H9 (cell line): ENCODE data around the gene SYS1. TPM values are rescaled to one million over a fixed set of nuclear protein-coding genes. Genes with fewer than 3 reads are reported as not detected.

Experiments used
- DNase-seq: peaks from one replicate; pipeline ENCODE4 v3.0.0-alpha.2; 2017
- H2AFZ ChIP-seq: one replicate; pipeline ENCODE4 v1.6.1; 2013; ENCODE audit warnings: mild to moderate bottlenecking, low read length, control low read depth, moderate library complexity
- H2AK5ac ChIP-seq: 2 replicates; pipeline ENCODE4 v1.6.1; 2013; ENCODE audit warnings: low read length, control low read depth, mixed read lengths; ENCODE audit not compliant: insufficient read length
- H2BK120ac ChIP-seq: one replicate; pipeline ENCODE4 v1.6.1; 2013; ENCODE audit warnings: low read depth, mild to moderate bottlenecking, low read length, control low read depth, inconsistent platforms; ENCODE audit not compliant: poor library complexity, severe bottlenecking
- H2BK12ac ChIP-seq: 2 replicates; pipeline ENCODE4 v1.6.1; 2013; ENCODE audit warnings: low read length, control low read depth, mixed read lengths, low read depth; ENCODE audit not compliant: insufficient read length
- H2BK15ac ChIP-seq: 2 replicates; pipeline ENCODE4 v1.6.1; 2013; ENCODE audit warnings: low read depth, low read length, control low read depth
- H2BK20ac ChIP-seq: one replicate; pipeline ENCODE4 v1.6.1; 2013; ENCODE audit warnings: low read depth, mild to moderate bottlenecking, low read length, control low read depth, inconsistent platforms; ENCODE audit not compliant: poor library complexity, severe bottlenecking
- H2BK5ac ChIP-seq: 2 replicates; pipeline ENCODE4 v1.6.1; 2013; ENCODE audit warnings: low read length, control low read depth, mixed read lengths; ENCODE audit not compliant: insufficient read length
- H3K14ac ChIP-seq: 2 replicates; pipeline ENCODE4 v1.6.1; 2013; ENCODE audit warnings: low read length, control low read depth; ENCODE audit not compliant: insufficient read depth
- H3K18ac ChIP-seq: 2 replicates; pipeline ENCODE4 v1.6.1; 2013; ENCODE audit warnings: low read depth, mild to moderate bottlenecking, mixed read lengths, low read length, control low read depth; ENCODE audit not compliant: insufficient read length
- H3K23ac ChIP-seq: 2 replicates; pipeline ENCODE4 v1.6.1; 2013; ENCODE audit warnings: low read length, control low read depth, mixed read lengths, low read depth; ENCODE audit not compliant: insufficient read length
- H3K23me2 ChIP-seq: 2 replicates; pipeline ENCODE4 v1.6.1; 2013; ENCODE audit warnings: low read depth, mild to moderate bottlenecking, mixed read lengths, low read length, control low read depth; ENCODE audit not compliant: insufficient read length, poor library complexity, severe bottlenecking
- H3K27ac ChIP-seq: 2 replicates; pipeline ENCODE4 v1.5.1; 2013; ENCODE audit warnings: low read length, control low read depth, mixed read lengths, low read depth; ENCODE audit not compliant: insufficient read length
- H3K27me3 ChIP-seq: 2 replicates; pipeline ENCODE4 v1.6.1; 2013; ENCODE audit warnings: low read length, control low read depth, inconsistent platforms; ENCODE audit not compliant: insufficient read depth
- H3K4ac ChIP-seq: 2 replicates; pipeline ENCODE4 v1.6.1; 2013; ENCODE audit warnings: low read depth, mild to moderate bottlenecking, control low read depth, inconsistent platforms, low read length, moderate library complexity
- H3K4me1 ChIP-seq: 2 replicates; pipeline ENCODE4 v1.6.1; 2013; ENCODE audit warnings: low read length, control low read depth, inconsistent platforms; ENCODE audit not compliant: insufficient read depth
- H3K4me2 ChIP-seq: 2 replicates; pipeline ENCODE4 v1.6.1; 2013; ENCODE audit warnings: low read length, control low read depth, mixed read lengths; ENCODE audit not compliant: insufficient read length, insufficient read depth
- H3K56ac ChIP-seq: 2 replicates; pipeline ENCODE4 v1.6.1; 2013; ENCODE audit warnings: low read depth, mild to moderate bottlenecking, mixed read lengths, low read length, control low read depth; ENCODE audit not compliant: insufficient read length
- H3K79me1 ChIP-seq: 2 replicates; pipeline ENCODE4 v1.6.1; 2013; ENCODE audit warnings: low read depth, mild to moderate bottlenecking, moderate library complexity, low read length, control low read depth, inconsistent platforms; ENCODE audit not compliant: insufficient read depth, poor library complexity, severe bottlenecking
- H3K79me2 ChIP-seq: 2 replicates; pipeline ENCODE4 v1.6.1; 2013; ENCODE audit warnings: low read length, control low read depth, inconsistent platforms; ENCODE audit not compliant: insufficient read depth
- H3K9ac ChIP-seq: 2 replicates; pipeline ENCODE4 v1.6.1; 2013; ENCODE audit warnings: low read length, control low read depth, mixed read lengths; ENCODE audit not compliant: insufficient read length; ENCODE audit errors: extremely low read depth
- H3K9me3 ChIP-seq: one replicate; pipeline ENCODE4 v1.6.1; 2013; ENCODE audit warnings: low read depth, low read length, inconsistent platforms; ENCODE audit not compliant: control insufficient read depth
- H3T11ph ChIP-seq: one replicate; pipeline ENCODE4 v1.6.1; 2013; ENCODE audit warnings: mild to moderate bottlenecking, low read length, control low read depth, inconsistent platforms
- H4K20me1 ChIP-seq: one replicate; pipeline ENCODE4 v1.6.1; 2013; ENCODE audit not compliant: control insufficient read depth, insufficient read length, insufficient read depth
- H4K5ac ChIP-seq: 2 replicates; pipeline ENCODE4 v1.6.1; 2013; ENCODE audit warnings: low read depth, mild to moderate bottlenecking, mixed read lengths, low read length, control low read depth; ENCODE audit not compliant: insufficient read length
- H4K8ac ChIP-seq: replicated peaks from 2 replicates; pipeline ENCODE4 v1.6.1; 2013; ENCODE audit warnings: low read length, control low read depth, mixed read lengths, low read depth; ENCODE audit not compliant: insufficient read length
- H4K91ac ChIP-seq: 2 replicates; pipeline ENCODE4 v1.6.1; 2013; ENCODE audit warnings: low read depth, mild to moderate bottlenecking, moderate library complexity, mixed read lengths, low read length, control low read depth; ENCODE audit not compliant: insufficient read length
- H3K27ac Mint-ChIP-seq, 3 experiments: 2 replicates in 2 of 3; 3 replicates in 1 of 3; pipeline ENCODE4 v1.8.0; 2020 to 2021; ENCODE audit warnings: mixed read lengths in 3 of 3, mild to moderate bottlenecking in 1 of 3, moderate library complexity in 1 of 3
- H3K27me3 Mint-ChIP-seq: 2 replicates; pipeline ENCODE4 v1.8.0; 2021; ENCODE audit warnings: low read depth, mild to moderate bottlenecking, moderate library complexity, mixed read lengths
- H3K36me3 Mint-ChIP-seq, 3 experiments: 2 replicates in 2 of 3; 3 replicates in 1 of 3; pipeline ENCODE4 v1.8.0; 2020 to 2021; ENCODE audit warnings: low read depth in 3 of 3, mixed read lengths in 3 of 3; ENCODE audit not compliant: insufficient read depth in 1 of 3
- H3K4me1 Mint-ChIP-seq, 2 experiments: 2 replicates each; pipeline ENCODE4 v1.8.0; 2020; ENCODE audit warnings: mixed read lengths in 2 of 2
- H3K4me3 Mint-ChIP-seq, 2 experiments: 2 replicates in 1 of 2; 3 replicates in 1 of 2; pipeline ENCODE4 v1.8.0; 2020 to 2021; ENCODE audit warnings: mild to moderate bottlenecking in 2 of 2, mixed read lengths in 2 of 2, moderate library complexity in 1 of 2
- H3K9me3 Mint-ChIP-seq, 2 experiments: 2 replicates in 1 of 2; 3 replicates in 1 of 2; pipeline ENCODE4 v1.8.0; 2020; ENCODE audit warnings: mild to moderate bottlenecking in 2 of 2, mixed read lengths in 2 of 2, moderate library complexity in 1 of 2
- CTCF ChIP-seq: fragments of 200-600 bp; sonication (generic); conservative IDR thresholded peaks from 3 replicates; pipeline ENCODE4 v1.8.0; 2021; ENCODE audit warnings: antibody characterized with exemption, mild to moderate bottlenecking
- WGBS: extraction: QIAGEN DNeasy Blood & Tissue Kit; methylation state at CpG from one replicate; pipeline ENCODE4 v1.1.7; 2013; ENCODE audit warnings: missing lambda C conversion rate, low lambda C conversion rate, mixed read lengths; ENCODE audit not compliant: insufficient read length; ENCODE audit errors: extremely low coverage; 5-methylcytosine and 5-hydroxymethylcytosine counted together
- total RNA-seq: library from RNA; stranded (reverse); gene quantifications from 2 replicates; pipeline ENCODE4 v1.2.1, GENCODE V29; 2021

SYS1 gene
- total RNA-seq, 1 experiment from 2014 or later: 21.0 TPM

- no peaks in the 10 kb centered on the region for H3K79me1 ChIP-seq
- H3T11ph ChIP-seq: no peak overlapping the region
- H3K14ac ChIP-seq: no peak overlapping the region
- Mint-ChIP-seq H3K4me3 (peak overlapping the region in 1 of 2 experiments; percentile 21; a peak in 1 of 5 replicates), H3K27me3 (peaks cover 18% of the 10 kb centered on the region), H3K36me3 (peaks cover 0 to 18% (median 11%) of the 10 kb centered on the region in 3 experiments; a peak in 5 of 7 replicates), H3K27ac (no peak overlapping the region; a peak in 1 of 7 replicates), H3K9me3 (no peaks in the 10 kb centered on the region), H3K4me1 (peaks cover 10 to 12% of the 10 kb centered on the region in 2 experiments)
- no peaks in the 10 kb centered on the region for H3K79me2 ChIP-seq
- no peak overlapping the region for H3K18ac ChIP-seq
- peaks cover 2% of the 10 kb centered on the region; the same call in 1 of the 2 replicates for H3K27me3 ChIP-seq
- no peak overlapping the region for H3K9ac ChIP-seq
- no peak overlapping the region for H2BK15ac ChIP-seq
- H2BK5ac ChIP-seq: no peak overlapping the region
- no peak overlapping the region for H2AFZ ChIP-seq
- no peak overlapping the region for H2AK5ac ChIP-seq
- no peaks in the 10 kb centered on the region for H4K20me1 ChIP-seq
- no peak overlapping the region for H3K23ac ChIP-seq
- no peak overlapping the region for H2BK120ac ChIP-seq
- H4K91ac ChIP-seq: no peak overlapping the region
- no peak for TF ChIP-seq CTCF
- no peaks in the 10 kb centered on the region for H3K4me1 ChIP-seq
- H3K4ac ChIP-seq: no peak overlapping the region
- H3K9me3 ChIP-seq: no peaks in the 10 kb centered on the region
- H4K5ac ChIP-seq: no peak overlapping the region
- DNase-seq: no peak
- H3K56ac ChIP-seq: no peak overlapping the region
- H3K27ac ChIP-seq: no peak overlapping the region
- peak overlapping the region; percentile 90 for H3K4me2 ChIP-seq
- no CpG with 5 or more reads among the region's 10 CpGs for WGBS
- H2BK20ac ChIP-seq: no peak overlapping the region
- peaks cover 11% of the 10 kb centered on the region for H3K23me2 ChIP-seq
- no peak overlapping the region for H2BK12ac ChIP-seq
- H4K8ac ChIP-seq: no peak overlapping the region
Observed at GRCh38 chr20:45372241-45372640, 9.3 kb downstream of the SYS1 start.
